ENCODE data around the gene TRPC4AP. TPM values are rescaled to one million over a fixed set of nuclear protein-coding genes. Genes with fewer than 3 reads are reported as not detected.
A peak's percentile ranks its signal among the peaks of the same experiment; 100 is the strongest.

TRPC4AP gene
- total and polyA plus RNA-seq, 12 donors: 33.8 to 87.2 (median 78.1) TPM

DNA sequence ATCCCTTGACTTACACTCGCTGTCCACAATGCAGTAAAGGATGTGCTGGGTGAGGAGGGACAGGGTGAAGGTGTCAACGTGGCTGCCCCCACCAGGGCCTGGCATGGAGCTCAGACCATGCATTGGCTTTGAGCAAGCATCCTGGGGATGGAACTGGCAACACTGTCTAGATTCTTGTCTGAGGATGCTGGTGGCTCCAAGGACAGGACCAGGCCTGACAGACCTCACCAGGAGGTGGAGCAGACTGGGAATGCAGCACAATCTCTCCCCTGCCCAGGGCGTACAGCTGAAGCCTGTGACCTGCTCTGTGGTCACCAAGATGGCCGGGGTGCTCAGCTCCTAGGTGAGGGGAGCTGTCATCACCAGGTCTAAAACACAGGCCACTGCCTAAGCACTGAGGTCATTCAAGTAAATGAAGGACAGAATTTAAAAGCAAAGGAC, 86.1 kb downstream of the TRPC4AP start:
- WGBS, 4 donors: 83 to 95% (median 88%) methylated on average over 3 to 4 of the region's 4 CpGs
- H3K4me1 ChIP-seq (replicated peaks in 1 of 2): peaks cover 17 to 29% of the 10 kb centered on the region in 2 donors
- H3K36me3 ChIP-seq (replicated peaks in 1 of 2): peaks cover 0 to 93% of the 10 kb centered on the region in 2 donors
- TF ChIP-seq POLR2A (IDR thresholded peaks at IDR 0.05): no peak
- TF ChIP-seq CTCF (IDR thresholded peaks at IDR 0.05): no peak
- no peaks in the 10 kb centered on the region for H3K9me3 ChIP-seq (replicated peaks in 1 of 3)
- no peak overlapping the region for H3K4me3 ChIP-seq
- intact Hi-C loops (cut with DNase I): no loop called here
- no peaks in the 10 kb centered on the region for H3K27me3 ChIP-seq
- H3K27ac ChIP-seq: no peak overlapping the region
- peak in 4 of 7 donors; percentile 14 to 39 (median 16) for DNase-seq

- peaks cover 15 to 23% of the 10 kb centered on the region in 2 donors for H3K4me1 ChIP-seq (replicated peaks in 1 of 2)
- H3K9me3 ChIP-seq (replicated peaks in 1 of 3): no peaks in the 10 kb centered on the region
- WGBS, 4 donors: 84 to 90% (median 89%) methylated on average over 11 of the region's 11 CpGs
- H3K27ac ChIP-seq: no peak overlapping the region
- DNase-seq: peak in 5 of 7 donors; percentile 0 to 35 (median 15)
- TF ChIP-seq POLR2A (IDR thresholded peaks at IDR 0.05): no peak
- no peak for TF ChIP-seq CTCF (IDR thresholded peaks at IDR 0.05)
- H3K4me3 ChIP-seq: no peak overlapping the region
- peaks cover 0 to 95% of the 10 kb centered on the region in 2 donors for H3K36me3 ChIP-seq (replicated peaks in 1 of 2)
- no peaks in the 10 kb centered on the region for H3K27me3 ChIP-seq
- intact Hi-C loops (cut with DNase I): no loop called here
Measured at GRCh38 chr20:35006009-35006408, 86.6 kb downstream of the TRPC4AP start.

DNA sequence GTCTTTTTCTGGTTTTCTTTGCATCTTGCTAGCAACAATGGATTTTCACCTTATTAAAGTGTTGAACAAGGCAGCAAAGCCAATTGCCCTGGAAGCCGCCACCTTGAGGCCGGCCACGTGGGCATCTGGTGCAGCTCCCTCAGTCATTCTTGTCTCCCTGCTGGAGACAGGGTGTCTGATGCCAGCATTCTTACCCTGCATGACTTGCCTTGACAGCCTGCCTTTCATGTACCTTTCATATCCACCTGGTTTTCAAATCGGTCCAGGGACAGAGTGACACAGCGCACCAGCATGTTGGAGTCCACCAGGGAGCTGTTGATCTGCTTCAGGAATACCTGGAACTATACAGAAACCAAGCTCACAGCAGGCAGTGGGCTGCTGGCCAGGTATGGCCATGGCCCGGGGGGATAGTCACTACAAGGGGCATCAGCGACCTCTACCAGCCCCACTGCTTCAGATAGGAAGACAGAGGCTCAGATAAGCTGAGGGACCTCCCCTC, 87.1 kb downstream of the TRPC4AP start:
- no peak overlapping the region for H3K4me3 ChIP-seq
- intact Hi-C loops (cut with DNase I): no loop called here
- no peak for TF ChIP-seq POLR2A (IDR thresholded peaks at IDR 0.05)
- TF ChIP-seq CTCF (IDR thresholded peaks at IDR 0.05): no peak
- peaks cover 15 to 21% of the 10 kb centered on the region in 2 donors for H3K4me1 ChIP-seq (replicated peaks in 1 of 2)
- WGBS, 4 donors: 90 to 93% (median 91%) methylated on average over 6 to 7 of the region's 7 CpGs
- no peaks in the 10 kb centered on the region for H3K9me3 ChIP-seq (replicated peaks in 1 of 3)
- H3K27me3 ChIP-seq: no peaks in the 10 kb centered on the region
- H3K36me3 ChIP-seq (replicated peaks in 1 of 2): peaks cover 0 to 97% of the 10 kb centered on the region in 2 donors
- peak in 4 of 7 donors; percentile 11 to 50 (median 15) for DNase-seq
- no peak overlapping the region for H3K27ac ChIP-seq

GRCh38 chr20:35004749-35005462, 87.7 kb downstream of the TRPC4AP start:
- no peak overlapping the region for H3K4me3 ChIP-seq
- H3K4me1 ChIP-seq (replicated peaks in 1 of 2): peaks cover 15% of the 10 kb centered on the region in 2 donors
- no peaks in the 10 kb centered on the region for H3K27me3 ChIP-seq
- DNase-seq: peak in 4 of 7 donors; percentile 7 to 17 (median 10)
- no peaks in the 10 kb centered on the region for H3K9me3 ChIP-seq (replicated peaks in 1 of 3)
- intact Hi-C loops (cut with DNase I): no loop called here
- WGBS, 4 donors: 91 to 96% (median 93%) methylated on average over 17 to 20 of the region's 20 CpGs
- peaks cover 0 to 99% of the 10 kb centered on the region in 2 donors for H3K36me3 ChIP-seq (replicated peaks in 1 of 2)
- H3K27ac ChIP-seq: no peak overlapping the region
- no peak for TF ChIP-seq POLR2A (IDR thresholded peaks at IDR 0.05)
- no peak for TF ChIP-seq CTCF (IDR thresholded peaks at IDR 0.05)
